GM12878 (cell line): ENCODE results near the gene TUBA4B. TPM values are rescaled to one million over a fixed set of nuclear protein-coding genes. Genes with fewer than 3 reads are reported as not detected.

ENCODE experiments used
- CBX3 ChIP-seq: fragments of 200-600 bp; sonication (generic); IDR thresholded peaks from 2 replicates; pipeline ENCODE4 v1.6.1; 2016; ENCODE audit warnings: low read depth, borderline replicate concordance
- EZH2 ChIP-seq: IDR thresholded peaks from 2 replicates; pipeline ENCODE4 v1.6.1; 2012; ENCODE audit warnings: low read depth, mild to moderate bottlenecking, control low read depth, inconsistent platforms, low read length, borderline replicate concordance; ENCODE audit not compliant: control insufficient read depth
- JUND ChIP-seq: IDR thresholded peaks from 2 replicates; pipeline ENCODE4 v1.6.1; 2012; ENCODE audit warnings: low read depth, mild to moderate bottlenecking, low read length, improper control_type of control experiment, moderate library complexity
- KAT2A ChIP-seq: conservative IDR thresholded peaks from 2 replicates; pipeline ENCODE4 v1.6.1; 2011; ENCODE audit warnings: low read depth, low read length; ENCODE audit not compliant: control insufficient read depth
- NRF1 ChIP-seq: conservative IDR thresholded peaks from 2 replicates; pipeline ENCODE4 v1.6.1; 2011; ENCODE audit warnings: mild to moderate bottlenecking, low read depth, low read length, improper control_type of control experiment
- RCOR1 ChIP-seq: conservative IDR thresholded peaks from 2 replicates; pipeline ENCODE4 v1.6.1; 2012; ENCODE audit warnings: low read depth, low read length, improper control_type of control experiment
- SMC3 ChIP-seq: IDR thresholded peaks from 2 replicates; pipeline ENCODE4 v1.6.1; 2011; ENCODE audit warnings: low read length, improper control_type of control experiment, borderline replicate concordance
- SUPT20H ChIP-seq: IDR thresholded peaks from 2 replicates; pipeline ENCODE4 v1.6.1; 2011; ENCODE audit warnings: low read depth, mild to moderate bottlenecking, low read length, moderate library complexity, borderline replicate concordance; ENCODE audit not compliant: control insufficient read depth
- TARDBP ChIP-seq: IDR thresholded peaks from 2 replicates; pipeline ENCODE4 v1.6.1; 2016; ENCODE audit warnings: borderline replicate concordance
- ZBTB4 ChIP-seq: fragments of 450-650 bp; formaldehyde crosslinking; IDR thresholded peaks from 2 replicates; pipeline ENCODE4 v1.4.0; 2022; ENCODE audit warnings: mild to moderate bottlenecking, moderate library complexity
- ZNF622 ChIP-seq: fragments of 450-650 bp; IDR thresholded peaks from 2 replicates; pipeline ENCODE4 v1.6.1; 2017; ENCODE audit warnings: mild to moderate bottlenecking, inconsistent platforms
- polyA plus RNA-seq, 11 experiments: library from polyadenylated mRNA; depleted of rRNA in 4 of 11; unstranded in 6 of 11; stranded (reverse) in 5 of 11; fragments of >200 nt; fragmentation: Nextera tagmentation in 4 of 11; fragmentation: Illumina TruSeq in 1 of 11; extraction: Ambion mirVana in 4 of 11; extraction: Trizol in 1 of 11; gene quantifications; 1 replicate in 1 of 11; 2 replicates in 10 of 11; pipeline versions ENCODE4 v1.2.1 to v1.2.3, GENCODE V29; 2011 to 2016; ENCODE audit warnings: inconsistent platforms in 2 of 11, missing spikeins in 2 of 11, low read depth in 1 of 11
- total RNA-seq, 4 experiments: library from RNA; depleted of rRNA in 3 of 4; stranded (reverse); fragments of >200 nt in 3 of 4; fragmentation: Illumina TruSeq in 1 of 4; extraction: Trizol in 1 of 4; gene quantifications; 2 replicates each; pipeline versions ENCODE4 v1.2.1 to v1.2.3, GENCODE V29; 2013 to 2021
- TF ChIP-seq, protein P1 (sequence below): IDR thresholded peaks from 2 replicates; pipeline ENCODE4 v1.6.1; 2012; ENCODE audit warnings: low read depth, low read length, improper control_type of control experiment
- TF ChIP-seq, protein P2 (sequence below): fragments of 450-650 bp; IDR thresholded peaks from 2 replicates; pipeline ENCODE4 v1.6.1; 2018; ENCODE audit warnings: mild to moderate bottlenecking, low read depth, moderate library complexity; ENCODE audit not compliant: partially characterized antibody
- TF ChIP-seq, protein P3 (sequence below): IDR thresholded peaks from 2 replicates; pipeline ENCODE4 v1.6.1; 2011; ENCODE audit warnings: low read depth, mild to moderate bottlenecking, low read length, moderate library complexity, borderline replicate concordance; ENCODE audit errors: extremely low read depth
- TF ChIP-seq, protein P4 (sequence below): IDR thresholded peaks from 2 replicates; pipeline ENCODE4 v1.6.1; 2012; ENCODE audit warnings: improper control_type of control experiment, low read depth, low read length; ENCODE audit not compliant: insufficient replicate concordance

TUBA4B gene
- total and polyA plus RNA-seq, 10 of the 15 experiments (the other 5 are each of a cell fraction or from before 2014, with no cell fraction given) = 0.07 TPM; not detected in 9

DNA sequence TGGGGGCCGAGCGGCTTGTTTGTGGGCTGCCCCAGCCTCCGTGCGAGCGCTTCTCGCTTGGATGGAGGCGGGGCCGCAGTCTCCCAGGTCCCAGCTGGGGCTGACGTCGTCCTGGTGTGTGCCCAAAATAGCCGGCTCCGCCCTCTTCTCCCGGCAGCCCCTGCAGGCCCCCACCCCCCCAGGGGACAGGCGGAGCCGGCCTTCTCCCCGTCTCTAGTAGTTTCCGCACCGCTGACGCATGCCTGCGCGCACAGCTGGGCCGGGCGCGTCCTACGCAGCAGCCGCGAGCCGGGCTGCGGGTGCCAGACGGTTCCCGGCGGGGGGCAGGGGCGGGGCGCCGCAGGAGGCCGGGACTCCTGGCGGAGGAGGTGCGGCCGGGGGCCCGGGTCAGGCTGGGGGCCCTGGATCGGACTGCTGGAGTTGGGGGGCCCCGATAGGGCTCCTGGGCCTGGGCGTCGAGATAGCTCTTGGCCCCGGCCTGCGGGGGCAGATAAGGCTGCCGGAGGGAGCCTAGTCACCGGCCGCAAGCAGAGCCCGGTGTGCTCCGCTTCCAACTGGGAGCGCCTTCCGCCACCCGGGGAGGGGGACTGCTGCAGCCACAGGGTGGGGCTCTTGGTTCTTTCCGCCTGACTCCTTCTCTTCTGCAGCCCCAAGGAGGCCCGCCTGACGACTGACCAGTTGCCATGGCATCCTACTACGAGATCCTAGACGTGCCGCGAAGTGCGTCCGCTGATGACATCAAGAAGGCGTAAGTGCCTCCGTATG lies 26.3 kb downstream of the TUBA4B start, which contains the start of gene DNAJB2 (continued):
- TF ChIP-seq ZBTB4 = no peak
- no peak; the same call in 1 of the 2 replicates for TF ChIP-seq RCOR1
- no peak for TF ChIP-seq CBX3
- TF ChIP-seq SUPT20H = no peak
- TF ChIP-seq, protein P1, sequence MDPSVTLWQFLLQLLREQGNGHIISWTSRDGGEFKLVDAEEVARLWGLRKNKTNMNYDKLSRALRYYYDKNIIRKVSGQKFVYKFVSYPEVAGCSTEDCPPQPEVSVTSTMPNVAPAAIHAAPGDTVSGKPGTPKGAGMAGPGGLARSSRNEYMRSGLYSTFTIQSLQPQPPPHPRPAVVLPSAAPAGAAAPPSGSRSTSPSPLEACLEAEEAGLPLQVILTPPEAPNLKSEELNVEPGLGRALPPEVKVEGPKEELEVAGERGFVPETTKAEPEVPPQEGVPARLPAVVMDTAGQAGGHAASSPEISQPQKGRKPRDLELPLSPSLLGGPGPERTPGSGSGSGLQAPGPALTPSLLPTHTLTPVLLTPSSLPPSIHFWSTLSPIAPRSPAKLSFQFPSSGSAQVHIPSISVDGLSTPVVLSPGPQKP = 0 out of 2 replicates have a peak, but pooled peaks have one; percentile 37
- TF ChIP-seq TARDBP = peak; percentile 57; the same call in 1 of the 2 replicates
- TF ChIP-seq, protein P2, sequence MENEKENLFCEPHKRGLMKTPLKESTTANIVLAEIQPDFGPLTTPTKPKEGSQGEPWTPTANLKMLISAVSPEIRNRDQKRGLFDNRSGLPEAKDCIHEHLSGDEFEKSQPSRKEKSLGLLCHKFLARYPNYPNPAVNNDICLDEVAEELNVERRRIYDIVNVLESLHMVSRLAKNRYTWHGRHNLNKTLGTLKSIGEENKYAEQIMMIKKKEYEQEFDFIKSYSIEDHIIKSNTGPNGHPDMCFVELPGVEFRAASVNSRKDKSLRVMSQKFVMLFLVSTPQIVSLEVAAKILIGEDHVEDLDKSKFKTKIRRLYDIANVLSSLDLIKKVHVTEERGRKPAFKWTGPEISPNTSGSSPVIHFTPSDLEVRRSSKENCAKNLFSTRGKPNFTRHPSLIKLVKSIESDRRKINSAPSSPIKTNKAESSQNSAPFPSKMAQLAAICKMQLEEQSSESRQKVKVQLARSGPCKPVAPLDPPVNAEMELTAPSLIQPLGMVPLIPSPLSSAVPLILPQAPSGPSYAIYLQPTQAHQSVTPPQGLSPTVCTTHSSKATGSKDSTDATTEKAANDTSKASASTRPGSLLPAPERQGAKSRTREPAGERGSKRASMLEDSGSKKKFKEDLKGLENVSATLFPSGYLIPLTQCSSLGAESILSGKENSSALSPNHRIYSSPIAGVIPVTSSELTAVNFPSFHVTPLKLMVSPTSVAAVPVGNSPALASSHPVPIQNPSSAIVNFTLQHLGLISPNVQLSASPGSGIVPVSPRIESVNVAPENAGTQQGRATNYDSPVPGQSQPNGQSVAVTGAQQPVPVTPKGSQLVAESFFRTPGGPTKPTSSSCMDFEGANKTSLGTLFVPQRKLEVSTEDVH = no peak
- no peak for TF ChIP-seq SMC3
- TF ChIP-seq JUND = peak; percentile 79
- TF ChIP-seq ZNF622 = no peak
- TF ChIP-seq EZH2 = no peak
- TF ChIP-seq, protein P3, sequence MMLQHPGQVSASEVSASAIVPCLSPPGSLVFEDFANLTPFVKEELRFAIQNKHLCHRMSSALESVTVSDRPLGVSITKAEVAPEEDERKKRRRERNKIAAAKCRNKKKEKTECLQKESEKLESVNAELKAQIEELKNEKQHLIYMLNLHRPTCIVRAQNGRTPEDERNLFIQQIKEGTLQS = no peak
- TF ChIP-seq, protein P4, sequence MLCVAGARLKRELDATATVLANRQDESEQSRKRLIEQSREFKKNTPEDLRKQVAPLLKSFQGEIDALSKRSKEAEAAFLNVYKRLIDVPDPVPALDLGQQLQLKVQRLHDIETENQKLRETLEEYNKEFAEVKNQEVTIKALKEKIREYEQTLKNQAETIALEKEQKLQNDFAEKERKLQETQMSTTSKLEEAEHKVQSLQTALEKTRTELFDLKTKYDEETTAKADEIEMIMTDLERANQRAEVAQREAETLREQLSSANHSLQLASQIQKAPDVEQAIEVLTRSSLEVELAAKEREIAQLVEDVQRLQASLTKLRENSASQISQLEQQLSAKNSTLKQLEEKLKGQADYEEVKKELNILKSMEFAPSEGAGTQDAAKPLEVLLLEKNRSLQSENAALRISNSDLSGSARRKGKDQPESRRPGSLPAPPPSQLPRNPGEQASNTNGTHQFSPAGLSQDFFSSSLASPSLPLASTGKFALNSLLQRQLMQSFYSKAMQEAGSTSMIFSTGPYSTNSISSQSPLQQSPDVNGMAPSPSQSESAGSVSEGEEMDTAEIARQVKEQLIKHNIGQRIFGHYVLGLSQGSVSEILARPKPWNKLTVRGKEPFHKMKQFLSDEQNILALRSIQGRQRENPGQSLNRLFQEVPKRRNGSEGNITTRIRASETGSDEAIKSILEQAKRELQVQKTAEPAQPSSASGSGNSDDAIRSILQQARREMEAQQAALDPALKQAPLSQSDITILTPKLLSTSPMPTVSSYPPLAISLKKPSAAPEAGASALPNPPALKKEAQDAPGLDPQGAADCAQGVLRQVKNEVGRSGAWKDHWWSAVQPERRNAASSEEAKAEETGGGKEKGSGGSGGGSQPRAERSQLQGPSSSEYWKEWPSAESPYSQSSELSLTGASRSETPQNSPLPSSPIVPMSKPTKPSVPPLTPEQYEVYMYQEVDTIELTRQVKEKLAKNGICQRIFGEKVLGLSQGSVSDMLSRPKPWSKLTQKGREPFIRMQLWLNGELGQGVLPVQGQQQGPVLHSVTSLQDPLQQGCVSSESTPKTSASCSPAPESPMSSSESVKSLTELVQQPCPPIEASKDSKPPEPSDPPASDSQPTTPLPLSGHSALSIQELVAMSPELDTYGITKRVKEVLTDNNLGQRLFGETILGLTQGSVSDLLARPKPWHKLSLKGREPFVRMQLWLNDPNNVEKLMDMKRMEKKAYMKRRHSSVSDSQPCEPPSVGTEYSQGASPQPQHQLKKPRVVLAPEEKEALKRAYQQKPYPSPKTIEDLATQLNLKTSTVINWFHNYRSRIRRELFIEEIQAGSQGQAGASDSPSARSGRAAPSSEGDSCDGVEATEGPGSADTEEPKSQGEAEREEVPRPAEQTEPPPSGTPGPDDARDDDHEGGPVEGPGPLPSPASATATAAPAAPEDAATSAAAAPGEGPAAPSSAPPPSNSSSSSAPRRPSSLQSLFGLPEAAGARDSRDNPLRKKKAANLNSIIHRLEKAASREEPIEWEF = peak; percentile 51
- no peak for TF ChIP-seq KAT2A
- TF ChIP-seq NRF1 = peak; percentile 53
